Sciatic nerve (tissue), 2 donors: ENCODE data around the gene ACOXL. TPM values are rescaled to one million over a fixed set of nuclear protein-coding genes. Genes with fewer than 3 reads are reported as not detected.

Source experiments
- ATAC-seq: fragments of 200-7000 bp; cut with Tn5 transposase; one replicate; pipeline ENCODE4 v1.9.1; 2020; ENCODE audit warnings: mild to moderate bottlenecking, moderate library complexity
- DNase-seq: peaks from one replicate; pipeline ENCODE4 v3.0.0-alpha.2; 2020; ENCODE audit warnings: low spot score
- intact Hi-C: fragments of 100-400 bp; cut with DNase I; formaldehyde crosslinking; loops from one replicate; pipeline ENCODE4 v1.14.2; 2022
- total RNA-seq: library from RNA; stranded (reverse); fragmentation: NEBNext Ultra II Directional; extraction: Animal tissue kit (Norgen Biotek cat#: 25700); gene quantifications from one replicate; pipeline ENCODE4 v1.2.1, GENCODE V29; 2021
- donor health status: DM: no; HTN: no; CAD: no.
- donor health status: DM: no; HTN: no; CAD: no.

Gene ACOXL
- total RNA-seq, 1 donor from 2014 or later: not detected

DNA sequence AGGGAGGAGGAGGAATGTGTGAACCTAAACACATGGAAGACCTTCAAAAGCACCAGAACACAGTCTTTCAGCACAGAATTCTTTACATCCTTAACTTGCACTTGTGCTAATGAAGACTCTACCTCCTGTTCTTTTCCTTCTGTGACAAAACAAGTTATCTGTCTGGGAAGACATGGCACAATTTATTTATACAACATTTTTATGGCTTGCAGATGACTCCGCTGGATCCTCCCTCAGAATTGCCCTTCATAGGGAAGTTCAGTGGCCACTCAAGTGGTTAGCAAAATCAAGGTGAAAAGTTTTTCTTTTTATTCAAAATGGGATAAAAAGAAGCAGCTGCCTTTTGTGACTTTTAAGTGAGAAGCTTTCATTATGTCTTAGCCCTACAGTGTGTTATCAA is 409.7 kb downstream of the ACOXL start:
- ATAC-seq (no peak), DNase-seq (no peak)
- intact Hi-C loops: no loop called here

DNA sequence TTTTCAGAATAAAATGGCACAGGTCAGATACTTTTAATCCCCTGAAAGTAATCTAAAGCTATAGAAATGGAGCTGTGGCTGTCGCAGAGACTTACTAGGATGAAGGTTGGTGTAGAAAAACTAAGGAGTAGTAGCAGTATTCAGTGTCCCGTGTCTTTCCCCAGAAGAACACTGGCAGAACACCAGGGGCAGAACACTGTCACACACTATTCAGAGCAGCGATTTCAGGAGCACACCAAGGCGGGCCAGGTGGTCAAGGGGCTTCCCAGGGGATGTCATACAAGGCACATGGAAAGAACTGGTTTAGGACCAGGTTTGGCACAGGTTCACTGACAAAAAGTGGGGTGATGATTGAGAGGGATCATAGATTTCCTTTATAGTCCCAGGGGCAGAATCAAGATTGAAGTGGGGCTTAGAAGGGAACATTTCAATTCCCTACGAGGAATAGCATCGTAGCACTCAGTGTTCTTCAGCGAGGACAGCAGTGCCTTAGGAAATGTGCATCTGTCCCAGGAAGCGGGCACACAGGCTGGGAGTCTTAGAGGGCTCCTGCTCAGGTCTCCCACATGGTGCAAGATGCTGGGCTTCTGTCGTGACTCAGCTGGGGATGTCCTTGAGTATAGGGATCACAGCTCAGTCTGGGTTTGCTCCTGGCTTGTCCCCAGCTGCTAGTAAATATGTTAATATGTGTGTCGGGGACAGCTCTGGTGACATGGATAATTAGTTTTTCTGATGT is 410.9 kb downstream of the ACOXL start:
- no peak for DNase-seq
- intact Hi-C loops: no loop called here
- ATAC-seq: no peak

DNA sequence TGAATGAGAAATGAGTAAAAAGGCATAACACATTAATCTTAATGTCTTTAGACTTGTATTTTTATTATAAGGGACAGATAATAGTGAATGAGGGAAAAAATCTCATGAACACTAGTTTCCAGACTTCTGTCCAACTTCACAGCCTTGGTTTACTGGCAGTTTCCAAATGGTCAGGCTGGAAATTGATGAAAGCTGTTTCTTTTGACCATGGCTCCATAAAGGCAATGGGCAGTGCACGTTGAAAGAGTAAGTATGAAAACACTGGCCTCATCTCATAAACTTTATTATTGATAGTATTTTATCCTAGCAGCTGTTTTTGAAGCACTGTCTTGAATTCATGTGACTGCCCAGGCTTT is 411.4 kb downstream of the ACOXL start:
- no peak for ATAC-seq
- intact Hi-C loops: no loop called here

DNA sequence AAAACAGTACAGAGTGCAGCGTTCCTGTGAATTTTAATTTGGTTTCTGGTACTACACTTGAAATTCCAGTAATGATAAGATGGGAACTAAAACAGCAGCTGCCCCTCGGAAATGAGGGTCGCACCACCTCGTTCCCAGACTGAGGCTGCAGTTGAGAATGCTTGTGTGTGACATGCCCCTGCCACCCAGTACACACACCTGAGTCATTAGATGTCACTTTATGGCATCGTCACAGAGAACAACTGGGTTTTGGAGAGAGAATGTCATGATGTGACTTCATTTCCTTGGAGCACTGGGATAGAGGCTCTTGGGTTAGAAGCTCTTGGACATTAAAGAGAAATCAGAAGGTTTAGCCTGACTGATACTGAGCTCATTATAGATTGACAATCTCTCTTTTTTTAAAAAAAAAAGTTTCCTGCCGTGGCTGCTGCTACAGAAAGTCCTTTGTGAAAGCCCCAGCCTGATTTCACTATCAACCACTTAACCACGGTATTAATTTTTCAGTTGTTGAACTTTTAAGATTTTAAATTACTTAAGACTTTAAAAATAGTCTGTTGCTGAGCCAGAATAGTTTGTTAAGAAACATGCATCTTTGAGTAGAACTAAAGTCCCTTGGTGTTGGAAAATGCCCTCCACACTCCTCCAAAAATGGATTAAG is 412.9 kb downstream of the ACOXL start:
- DNase-seq (no peak), ATAC-seq (no peak)
- intact Hi-C loops: no loop called here

More for the DNA sequence above, 411.4 kb downstream of the ACOXL start:
- no peak for DNase-seq

DNA sequence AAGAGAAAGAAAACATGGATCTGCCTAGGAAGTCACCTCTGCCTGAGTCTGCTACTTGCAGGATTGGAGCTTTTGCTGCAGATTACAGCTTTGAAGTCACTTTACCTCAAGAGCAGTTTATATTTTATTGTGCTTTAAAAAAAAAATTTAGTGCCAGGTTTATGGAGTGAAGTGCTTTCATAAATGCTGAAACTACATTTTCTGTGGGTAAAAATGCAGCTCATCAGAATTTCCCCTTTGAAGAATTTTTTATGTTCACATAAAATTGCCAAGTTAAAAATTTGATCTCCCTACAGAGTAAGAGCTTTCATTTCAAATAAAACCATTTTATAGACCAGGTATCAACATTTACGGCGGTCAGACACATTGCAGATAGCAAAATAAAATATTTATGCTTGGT is 413.6 kb downstream of the ACOXL start:
- intact Hi-C loops: no loop called here
- no peak for DNase-seq
- ATAC-seq: no peak

DNA sequence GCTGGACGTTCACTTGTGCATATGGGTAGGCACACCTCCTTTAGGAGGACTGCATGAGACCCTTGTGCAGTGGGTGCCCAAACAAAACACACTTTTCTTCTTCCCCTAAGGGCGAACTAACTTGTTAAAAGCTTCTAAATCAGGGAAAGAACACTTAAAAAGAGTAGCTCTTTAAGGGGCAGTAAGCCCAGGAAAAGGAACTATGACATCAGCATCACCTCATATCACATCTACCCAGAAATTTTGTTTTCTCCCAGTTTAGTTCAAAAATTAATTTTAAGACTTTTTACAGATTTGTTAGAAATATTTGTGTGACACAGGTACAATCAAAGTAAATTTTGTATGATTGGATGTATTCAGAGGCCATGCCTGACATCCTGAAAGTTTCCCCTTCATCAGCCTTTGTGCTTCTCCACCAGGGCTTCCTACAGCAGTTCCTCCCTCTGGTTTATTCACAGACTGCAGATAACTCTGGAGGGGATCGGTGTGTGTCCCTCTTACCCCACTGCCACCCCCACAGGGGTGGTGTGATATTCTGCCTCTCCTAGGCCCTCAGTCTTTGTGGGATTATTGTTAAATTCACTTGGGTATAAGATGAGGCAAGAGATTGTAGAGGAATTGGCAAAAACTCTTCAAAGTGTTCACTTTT is 416.0 kb downstream of the ACOXL start:
- intact Hi-C loops: no loop called here
- DNase-seq: no peak
- no peak for ATAC-seq

DNA sequence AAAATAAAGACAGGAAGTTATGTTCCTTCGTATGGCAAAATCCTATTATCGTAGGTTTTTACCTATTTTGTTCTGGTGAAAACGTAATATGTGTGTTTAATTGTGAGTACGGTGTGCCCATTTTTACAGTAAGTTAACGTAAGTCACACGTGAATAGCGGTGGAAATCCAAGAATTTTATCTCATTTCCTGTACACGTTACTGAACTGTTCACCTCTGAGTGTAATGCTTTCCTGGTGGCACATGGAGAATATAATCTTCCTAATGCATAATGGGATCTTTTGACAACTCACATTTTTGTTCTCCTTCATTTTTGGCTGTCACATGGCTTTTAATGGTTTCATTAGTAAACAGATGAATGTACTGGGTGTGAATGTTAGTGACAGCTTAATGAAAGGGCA is 416.6 kb downstream of the ACOXL start:
- intact Hi-C loops: no loop called here
- DNase-seq: no peak
- no peak for ATAC-seq

DNA sequence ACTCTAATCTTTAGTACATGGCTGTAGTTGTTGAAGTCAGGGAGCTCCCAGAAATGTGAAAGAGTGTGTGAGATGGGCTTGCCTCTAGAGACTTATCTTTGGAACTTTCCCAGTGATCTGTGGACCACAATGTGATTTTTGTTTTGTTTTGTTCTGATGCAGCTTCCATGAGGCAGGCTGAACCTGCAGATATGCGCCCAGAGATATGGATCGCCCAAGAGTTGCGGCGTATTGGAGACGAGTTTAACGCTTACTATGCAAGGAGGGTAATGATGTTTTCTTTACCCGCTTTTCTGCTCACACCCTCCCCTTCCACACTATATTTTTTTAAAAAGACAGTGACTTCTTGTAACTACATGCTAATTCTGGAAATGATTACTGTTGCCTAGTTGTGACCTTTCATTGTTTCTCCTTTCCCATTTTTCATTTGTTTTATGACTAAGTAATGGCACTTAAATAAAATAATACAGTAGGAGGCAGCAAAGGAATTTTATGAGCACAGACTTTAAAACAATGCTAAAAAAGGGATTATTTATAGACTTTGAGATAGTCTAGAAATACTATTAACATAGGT is 417.6 kb downstream of the ACOXL start:
- no peak for ATAC-seq
- DNase-seq: no peak
- intact Hi-C loops: no loop called here

DNA sequence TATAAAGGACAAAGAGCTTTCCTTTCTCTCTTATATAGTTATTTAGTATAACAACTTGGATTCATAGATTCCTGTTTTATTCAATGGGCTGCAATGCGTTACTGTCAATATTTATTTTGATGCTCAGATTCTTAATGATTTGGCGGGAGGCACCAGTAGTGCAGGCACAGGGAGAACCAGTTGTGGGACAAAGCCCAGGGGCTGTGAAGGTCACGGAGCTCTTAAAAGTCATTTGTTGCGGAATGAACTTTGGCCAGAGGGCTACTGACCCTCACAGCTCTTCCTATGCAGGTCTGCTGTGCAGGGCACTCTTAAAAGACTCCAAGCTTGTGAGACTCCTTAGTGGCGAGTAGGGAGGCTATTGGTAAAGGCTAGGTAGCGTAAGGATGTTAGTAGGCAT is 422.4 kb downstream of the ACOXL start:
- no peak for ATAC-seq
- no peak for DNase-seq
- intact Hi-C loops: no loop called here

DNA sequence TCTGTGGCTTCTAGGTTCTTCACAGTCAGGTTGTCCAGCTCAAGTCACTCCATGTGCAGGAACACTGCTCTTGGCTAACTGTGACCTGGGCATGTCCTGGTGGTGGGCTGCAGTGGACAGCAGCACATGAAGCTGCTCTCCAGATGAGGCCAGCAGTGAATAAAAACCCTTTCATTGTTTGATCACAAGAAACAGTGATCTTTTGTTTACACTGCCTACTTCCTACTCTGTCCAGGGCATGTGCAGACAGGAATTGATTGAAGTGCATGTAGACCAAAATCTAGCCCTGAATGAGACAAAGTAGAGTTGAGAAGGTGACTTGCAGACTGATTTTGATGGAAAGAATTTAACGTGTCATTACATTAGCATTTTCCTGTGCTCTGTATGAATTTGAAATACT is 423.2 kb downstream of the ACOXL start:
- ATAC-seq (no peak), DNase-seq (no peak)
- intact Hi-C loops: no loop called here

DNA sequence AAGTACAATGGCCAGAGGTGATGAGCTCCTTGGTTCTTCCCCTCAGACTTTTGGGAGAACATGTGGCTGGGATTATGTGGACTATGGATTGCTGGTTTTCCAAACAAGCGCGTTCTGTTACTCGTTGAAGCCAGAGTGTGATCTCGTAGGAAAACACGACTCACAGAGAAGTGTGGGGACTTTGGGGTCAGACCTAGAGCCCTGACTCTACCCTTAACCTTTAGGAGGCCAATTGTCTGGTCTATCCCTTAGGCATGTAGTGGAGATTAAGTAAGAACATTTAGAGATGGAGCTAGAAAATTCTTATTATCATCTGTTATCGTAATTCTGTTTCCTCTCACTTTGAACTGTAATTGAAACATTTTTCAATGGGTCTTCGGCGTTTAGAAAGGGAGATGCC is 424.2 kb downstream of the ACOXL start:
- ATAC-seq: no peak
- DNase-seq: no peak
- intact Hi-C loops: no loop called here

DNA sequence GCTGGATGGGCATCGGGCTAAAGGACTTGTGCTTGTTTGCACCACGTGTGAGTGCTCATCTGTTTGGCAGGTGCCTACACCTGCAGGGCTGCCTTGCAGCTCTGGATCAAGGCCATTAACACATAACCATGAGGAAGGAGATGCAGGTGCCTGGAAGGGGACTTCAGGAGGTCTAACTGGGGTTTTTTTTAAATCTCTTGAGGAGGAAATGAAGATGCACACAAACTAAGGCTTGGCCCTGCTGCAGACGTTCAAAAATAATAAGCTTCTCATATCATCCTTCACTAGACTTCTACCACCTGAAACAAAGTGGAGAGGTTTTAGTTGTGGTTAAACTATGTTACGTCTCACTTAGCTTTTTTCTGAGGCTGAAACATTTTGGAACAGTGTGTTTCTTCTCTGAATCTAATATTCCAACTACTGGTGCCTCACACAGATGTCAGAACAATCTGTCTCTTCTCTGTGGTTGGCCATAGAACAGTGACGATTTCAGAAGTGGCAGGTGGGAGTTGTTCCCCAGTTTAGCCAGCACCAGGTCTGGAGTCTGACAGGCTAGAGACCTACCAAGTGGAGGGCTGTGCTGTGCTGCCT is 424.8 kb downstream of the ACOXL start:
- intact Hi-C loops: no loop called here
- no peak for ATAC-seq
- DNase-seq: no peak

DNA sequence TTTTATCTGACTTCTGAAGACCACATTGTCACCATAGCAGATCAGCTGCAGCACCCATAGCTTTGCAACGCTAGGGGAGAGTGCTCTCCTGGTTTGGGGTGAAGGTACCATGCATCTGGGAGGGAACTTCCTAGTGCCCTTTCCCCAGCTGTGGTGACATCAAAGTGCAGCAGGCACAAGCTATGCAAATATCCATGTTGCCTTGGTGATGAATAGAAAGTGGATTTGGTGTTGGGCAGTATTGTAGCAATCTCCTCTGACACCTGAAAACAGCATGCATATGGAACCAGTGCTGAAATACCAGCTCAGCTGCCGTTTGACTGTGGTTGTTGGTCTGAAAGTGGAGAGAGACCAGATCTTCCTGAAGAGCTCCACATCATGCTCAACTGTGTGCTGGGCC is 425.4 kb downstream of the ACOXL start:
- DNase-seq (no peak), ATAC-seq (no peak)
- intact Hi-C loops: no loop called here

DNA sequence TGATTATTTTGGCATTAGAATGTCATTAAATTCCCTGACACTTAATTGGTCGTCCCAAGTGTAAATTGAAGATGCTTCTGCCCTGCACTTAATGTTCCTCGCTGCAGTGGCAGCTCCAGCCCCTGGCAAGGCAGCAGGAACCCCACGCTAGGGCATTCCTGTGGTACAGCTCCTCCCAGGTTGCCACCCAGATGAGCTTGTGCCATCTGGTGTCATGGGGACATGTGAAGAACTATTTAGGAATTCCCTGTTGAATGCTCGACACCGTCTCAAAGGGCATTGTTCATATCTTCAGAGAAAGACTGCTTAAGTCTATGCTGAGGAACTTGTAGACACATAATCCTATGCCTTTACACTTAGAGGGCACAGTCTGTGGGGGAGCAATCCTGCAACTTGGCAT is 427.3 kb downstream of the ACOXL start:
- intact Hi-C loops: no loop called here
- DNase-seq: no peak
- ATAC-seq: no peak

DNA sequence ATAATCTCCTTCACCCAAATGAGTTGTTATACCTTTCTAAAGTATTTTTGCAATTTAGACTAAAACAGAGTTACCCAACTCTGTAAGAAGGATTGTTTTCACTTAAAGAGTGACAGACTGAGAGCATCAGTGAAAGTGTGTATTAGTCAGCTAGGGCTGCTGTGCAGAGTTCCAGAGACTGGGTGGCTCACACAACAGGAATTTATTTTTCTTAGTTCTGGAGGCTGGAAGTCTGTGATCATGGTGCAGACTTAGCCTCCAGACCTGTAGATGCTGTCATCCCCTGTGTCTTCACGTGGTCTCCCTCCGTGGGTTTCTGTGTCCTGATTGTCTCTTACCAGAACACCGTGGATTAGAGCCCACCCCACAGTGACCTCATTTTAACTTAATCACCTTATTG is 428.4 kb downstream of the ACOXL start:
- intact Hi-C loops: no loop called here
- ATAC-seq: no peak
- no peak for DNase-seq

DNA sequence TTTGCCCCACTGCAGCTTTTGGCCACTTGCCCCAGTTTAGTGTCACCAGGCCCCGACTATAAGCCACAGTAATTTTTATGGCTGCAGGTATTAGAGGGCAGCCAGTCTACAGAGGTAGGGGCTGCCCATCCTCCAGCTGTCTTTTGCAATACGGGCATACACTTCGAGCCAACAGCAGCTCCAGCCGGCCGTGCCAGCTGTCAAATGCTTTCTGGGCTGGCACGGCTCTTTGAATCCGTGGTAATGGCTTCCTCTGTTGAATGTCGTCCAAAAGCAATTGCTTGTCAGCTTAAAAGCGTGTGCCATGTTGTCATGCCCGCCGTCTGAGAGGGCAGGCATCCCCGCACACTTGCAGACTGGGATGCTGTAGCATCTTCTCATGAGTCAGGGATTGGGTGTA is 429.6 kb downstream of the ACOXL start:
- intact Hi-C loops: no loop called here
- ATAC-seq: no peak
- DNase-seq: no peak

DNA sequence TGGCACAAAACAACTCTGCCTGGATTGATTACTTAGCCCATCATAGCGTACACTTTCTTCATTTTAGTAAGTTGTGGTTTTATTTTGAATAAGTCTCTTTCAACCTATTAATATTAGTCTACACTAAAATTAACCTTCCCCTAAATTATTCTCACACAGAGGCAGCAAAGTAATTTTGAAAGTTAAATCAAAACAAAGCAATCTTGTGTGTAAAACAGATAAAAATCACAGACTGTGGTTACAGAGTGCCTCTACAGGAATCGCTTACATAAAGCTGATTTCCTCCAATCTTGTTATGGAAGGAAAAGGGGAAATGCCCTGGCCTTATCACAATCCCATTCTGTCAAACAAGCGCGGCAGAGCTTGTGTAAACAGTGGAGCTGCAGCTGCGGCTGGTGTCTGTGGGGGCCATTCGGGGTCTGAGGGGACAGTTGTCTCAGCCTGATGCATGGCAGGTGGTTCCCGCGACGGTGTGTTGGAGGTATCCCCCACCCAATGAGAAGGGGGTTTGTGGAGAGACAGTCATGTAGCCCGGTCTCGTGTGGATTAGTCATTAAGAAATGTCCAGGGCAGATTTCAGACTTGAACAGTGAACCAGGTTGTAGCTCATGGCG is 430.5 kb downstream of the ACOXL start:
- DNase-seq (no peak), ATAC-seq (no peak)
- intact Hi-C loops: no loop called here

DNA sequence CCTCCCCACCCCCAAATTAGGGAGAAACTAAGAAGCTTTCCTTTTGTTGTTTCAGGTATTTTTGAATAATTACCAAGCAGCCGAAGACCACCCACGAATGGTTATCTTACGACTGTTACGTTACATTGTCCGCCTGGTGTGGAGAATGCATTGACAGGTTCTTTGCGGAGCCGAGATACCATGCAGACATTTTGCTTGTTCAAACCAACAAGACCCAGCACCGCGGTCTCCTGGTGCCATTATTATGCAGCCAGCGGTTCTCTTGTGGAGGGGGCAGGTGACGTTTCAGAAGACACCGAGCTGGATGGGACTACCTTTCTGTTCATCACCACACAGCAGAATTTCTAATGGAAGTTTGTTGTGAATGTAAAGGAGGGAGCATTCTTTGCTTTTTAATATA is 431.7 kb downstream of the ACOXL start:
- ATAC-seq (no peak), DNase-seq (no peak)
- intact Hi-C loops: no loop called here

DNA sequence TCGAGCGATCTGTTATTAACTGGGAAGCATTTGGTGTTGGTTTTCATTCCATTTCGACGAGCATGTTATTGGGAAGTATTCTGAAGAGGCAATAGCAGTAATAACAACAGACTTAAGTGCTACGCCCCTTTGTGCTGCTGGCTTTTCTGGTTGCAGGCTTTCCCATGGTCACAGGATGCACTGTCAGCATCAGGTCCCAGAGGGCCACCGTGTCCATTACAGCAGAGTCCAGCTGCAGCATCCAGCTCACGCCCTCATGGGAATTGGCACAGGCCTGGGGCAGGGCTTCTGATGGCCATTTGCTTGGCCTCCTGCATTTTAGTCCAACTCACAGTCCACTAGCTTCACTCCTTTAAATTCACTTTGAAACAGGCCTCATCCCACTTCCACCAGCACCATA is 432.7 kb downstream of the ACOXL start:
- intact Hi-C loops: no loop called here
- DNase-seq (no peak), ATAC-seq (peak; percentile 63)

DNA sequence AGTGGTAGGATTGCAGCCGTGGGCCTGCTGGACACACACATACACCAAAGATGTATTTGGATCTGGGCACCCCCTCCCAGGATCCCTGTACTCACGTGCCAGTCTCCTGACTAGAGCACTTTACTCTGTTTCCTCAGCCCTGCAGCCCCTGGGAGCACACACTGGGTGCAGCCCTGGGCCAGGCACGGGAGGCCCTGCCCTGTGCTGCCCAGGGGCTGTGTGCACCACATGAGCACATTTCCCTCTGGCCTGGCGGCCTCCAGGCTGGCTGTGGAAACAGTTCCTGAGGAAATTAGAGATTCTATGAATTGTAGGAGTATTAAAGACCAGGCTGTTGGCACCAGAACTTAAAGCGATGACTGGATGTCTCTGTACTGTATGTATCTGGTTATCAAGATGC is 433.7 kb downstream of the ACOXL start:
- DNase-seq (no peak), ATAC-seq (no peak)
- intact Hi-C loops: no loop called here
